Stimulated activated CD4-positive, alpha-beta T cell treated with anti-CD3 and anti-CD28 coated beads, Interleukin-15, amount 100 ng/mL, for 24 hours (primary cell): ENCODE measurements around the gene AHNAK2.
A peak's percentile ranks its signal among the peaks of the same experiment; 100 is the strongest.
"Not testable (repeated sequence)": the region's sequence is repeated elsewhere in the genome, so short reads cannot be mapped to it uniquely, and the experiment has no call there.

Experiments used
- DNase-seq: peaks from one replicate; pipeline ENCODE4 v3.0.0-alpha.2; 2020

Gene AHNAK2

DNA sequence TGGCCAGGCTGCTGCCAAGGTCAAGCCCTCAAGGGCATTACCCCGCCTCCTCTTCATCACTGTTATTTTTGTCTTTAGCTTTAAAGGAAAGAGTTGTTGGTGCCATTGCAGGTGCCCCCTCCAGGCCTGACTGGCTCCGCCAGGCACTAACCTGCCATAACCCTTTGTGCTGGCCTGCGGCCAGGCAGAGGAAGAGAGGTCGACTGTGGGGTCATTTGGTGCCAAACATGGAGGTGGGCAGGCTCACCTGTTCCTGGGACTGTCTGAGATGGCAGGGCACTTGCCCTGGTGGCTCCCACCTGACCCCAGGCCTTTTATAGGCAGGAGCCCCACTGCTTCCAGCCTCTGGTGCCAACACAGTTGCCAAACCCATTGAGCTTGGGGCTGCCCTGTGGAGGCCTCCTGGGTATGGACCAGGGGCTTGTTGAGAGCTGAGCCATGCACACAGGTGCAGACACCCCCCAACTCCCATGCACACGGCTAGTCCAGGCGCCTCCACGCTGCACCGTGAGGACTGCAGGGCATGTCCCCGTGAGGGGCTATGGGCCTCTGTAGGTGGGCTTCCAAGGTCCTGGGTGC, 82.9 kb downstream of the AHNAK2 start:
- DNase-seq, result no peak

DNA sequence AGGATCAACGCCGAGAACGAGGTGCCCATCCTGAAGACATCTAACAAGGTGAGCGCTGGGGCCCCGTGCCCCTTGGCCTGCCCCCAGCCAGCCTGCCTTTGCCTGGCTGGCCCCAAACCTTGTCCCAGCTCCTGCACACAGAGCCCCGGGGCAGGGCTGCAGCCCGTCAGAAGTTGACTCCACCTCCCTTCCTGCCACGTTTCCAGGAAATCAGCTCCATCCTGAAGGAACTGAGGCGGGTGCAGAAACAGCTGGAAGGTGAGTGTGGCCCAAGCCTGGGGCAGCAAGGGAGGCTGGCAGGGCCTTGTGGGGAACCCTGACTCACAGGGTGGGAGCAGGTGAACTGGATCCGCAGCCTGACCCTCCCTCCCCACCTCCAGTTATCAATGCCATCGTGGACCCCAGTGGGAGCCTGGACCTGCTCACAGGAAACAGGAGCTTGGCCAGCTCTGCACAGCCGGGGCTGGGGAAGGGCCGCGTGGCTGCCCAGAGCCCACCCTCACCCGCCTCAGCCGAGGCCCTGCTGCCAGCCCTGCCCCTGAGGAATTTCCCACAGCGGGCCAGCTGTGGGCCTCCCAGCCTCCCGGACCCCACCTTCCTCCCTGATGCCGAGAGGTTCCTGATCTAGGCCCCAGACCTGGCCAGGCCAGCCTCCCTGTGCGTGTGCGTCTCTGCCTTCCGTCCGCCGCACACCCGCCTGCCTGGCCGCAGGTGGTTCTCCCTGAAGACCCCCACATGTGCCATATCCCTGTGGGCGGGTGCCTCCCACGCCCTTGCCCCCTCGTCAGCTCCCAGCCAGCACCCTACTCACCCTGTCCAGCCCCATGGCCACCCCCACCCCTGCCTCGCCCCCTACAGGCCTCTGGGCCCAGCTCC, 83.6 kb downstream of the AHNAK2 start:
- no peak for DNase-seq

- DNase-seq, result no peak
Measured at GRCh38 chr14:104893435-104894207, 84.6 kb downstream of the AHNAK2 start.

DNA sequence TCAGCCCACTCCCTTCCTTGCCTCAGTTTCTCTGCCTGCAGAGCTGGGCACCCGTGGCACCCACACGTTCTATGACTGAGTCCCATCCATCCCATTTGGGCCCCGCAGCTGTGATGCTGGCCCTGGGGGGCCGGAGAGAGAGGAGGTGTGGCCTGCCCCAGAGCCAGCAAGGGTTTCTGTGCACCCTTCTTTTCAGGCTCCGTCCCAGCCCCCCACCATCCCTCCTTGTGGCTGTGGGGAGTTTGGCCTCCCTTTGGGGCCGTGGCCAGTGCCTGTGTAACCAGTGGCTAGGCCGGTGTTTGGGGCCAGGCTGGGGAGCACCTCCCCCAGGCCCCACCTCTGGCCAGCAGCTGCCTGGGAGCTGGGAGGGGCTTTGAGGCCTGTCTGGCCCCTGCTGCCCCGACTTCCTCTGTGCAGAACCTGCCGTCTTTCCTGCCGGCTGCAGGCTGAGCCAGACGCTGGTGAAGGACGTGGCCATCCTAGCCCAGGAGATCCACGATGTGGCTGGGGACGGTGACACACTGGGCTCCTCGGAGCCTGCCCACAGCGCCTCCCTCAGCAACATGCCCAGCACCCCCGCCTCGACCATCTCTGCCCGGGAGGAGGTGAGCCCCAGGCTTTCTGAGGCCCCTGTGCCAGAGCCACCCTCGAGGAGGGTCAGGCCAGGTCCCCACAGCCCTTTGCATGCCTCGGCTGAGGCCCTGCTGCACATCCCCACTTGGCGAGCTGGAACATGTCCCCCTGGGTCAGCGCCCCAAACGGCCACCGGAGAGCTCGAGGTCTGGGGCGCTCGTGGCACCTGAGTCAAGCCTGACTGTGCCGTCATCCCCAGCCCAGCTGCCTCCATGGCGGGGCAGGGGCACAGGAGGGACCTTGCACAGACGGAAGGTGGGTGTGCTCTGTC, 85.4 kb downstream of the AHNAK2 start:
- DNase-seq, result peak; percentile 2

- DNase-seq, result peak; percentile 1
Measured at GRCh38 chr14:104891664-104892530, 86.3 kb downstream of the AHNAK2 start.

GRCh38 chr14:104891121-104891551, 87.0 kb downstream of the AHNAK2 start:
- peak; percentile 1 for DNase-seq

- not testable (repeated sequence) for DNase-seq
Measured at GRCh38 chr14:104890292-104890691, 87.9 kb downstream of the AHNAK2 start.

GRCh38 chr14:104889375-104889757, 88.8 kb downstream of the AHNAK2 start:
- DNase-seq, result peak; percentile 0

GRCh38 chr14:104888489-104889374, 89.4 kb downstream of the AHNAK2 start:
- peak; percentile 1 for DNase-seq

- DNase-seq, result peak; percentile 0
Measured at GRCh38 chr14:104887623-104888488, 90.3 kb downstream of the AHNAK2 start.
